ENCODE data around the gene TMEM98.
"Not testable (repeated sequence)": the region's sequence is repeated elsewhere in the genome, so short reads cannot be mapped to it uniquely, and the experiment has no call there.

TMEM98 gene

GRCh38 chr17:32917842-32918241, 10.1 kb upstream of the TMEM98 start:
- H3K27ac ChIP-seq (ENCODE audit: low read depth, low read length): no peak overlapping the region
- H3K9ac ChIP-seq (ENCODE audit: low read length): no peak overlapping the region
- no peak overlapping the region for H3K4me3 ChIP-seq (ENCODE audit: insufficient read depth, low read length, poor library complexity, severe bottlenecking)
- no peak overlapping the region for H3K4me2 ChIP-seq (ENCODE audit: low read depth, low read length, poor library complexity, severe bottlenecking)
- no peaks in the 10 kb centered on the region for H4K20me1 ChIP-seq (ENCODE audit: low read depth, low read length)
- no peaks in the 10 kb centered on the region for H3K79me2 ChIP-seq (ENCODE audit: insufficient read depth, low read length)
- H3K9me3 ChIP-seq (ENCODE audit: insufficient read depth, low read length): no peaks in the 10 kb centered on the region
- TF ChIP-seq CTCF (IDR thresholded peaks at IDR 0.05; ENCODE audit: insufficient read depth, low read length, poor library complexity, severe bottlenecking) (no peak), EZH2phosphoT487 (conservative IDR thresholded peaks at IDR 0.05; ENCODE audit: low read length) (no peak)
- no peaks in the 10 kb centered on the region for H3K27me3 ChIP-seq (ENCODE audit: low read length)
- H3K9me2 ChIP-seq (replicated peaks; ENCODE audit: insufficient read depth, low read length): no peaks in the 10 kb centered on the region
- H3F3A ChIP-seq (ENCODE audit: insufficient read depth): no peaks in the 10 kb centered on the region
- H3K36me3 ChIP-seq (ENCODE audit: low read length): no peaks in the 10 kb centered on the region
- no peak overlapping the region for H2AFZ ChIP-seq (ENCODE audit: low read depth, low read length, severe bottlenecking)

DNA sequence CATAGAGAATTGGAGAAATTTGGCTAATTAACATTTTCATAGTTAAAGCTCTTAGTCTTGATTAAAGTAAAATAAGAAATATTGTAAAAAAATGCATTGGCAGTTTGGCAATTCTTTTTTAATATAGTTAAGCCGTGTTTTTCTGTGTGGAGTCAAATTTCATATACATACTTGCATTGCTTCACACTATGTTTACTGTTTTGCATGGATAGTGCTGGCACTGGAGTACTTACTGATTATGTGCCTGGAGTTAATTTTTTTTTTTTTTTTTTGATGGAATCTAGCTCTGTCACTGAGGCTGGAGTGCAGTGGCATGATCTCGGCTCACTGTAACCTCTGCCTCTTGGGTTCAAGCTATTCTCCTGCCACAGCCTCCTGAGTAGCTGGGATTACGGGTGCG, 8.1 kb upstream of the TMEM98 start:
- not testable (repeated sequence) for H3K27ac ChIP-seq (ENCODE audit: low read depth, low read length); H3K36me3 ChIP-seq (ENCODE audit: low read length); H3K9ac ChIP-seq (ENCODE audit: low read length); H4K20me1 ChIP-seq (ENCODE audit: low read depth, low read length); H3K79me2 ChIP-seq (ENCODE audit: insufficient read depth, low read length); H3F3A ChIP-seq (ENCODE audit: insufficient read depth); H3K9me3 ChIP-seq (ENCODE audit: insufficient read depth, low read length); H2AFZ ChIP-seq (ENCODE audit: low read depth, low read length, severe bottlenecking); H3K9me2 ChIP-seq (replicated peaks; ENCODE audit: insufficient read depth, low read length); H3K4me2 ChIP-seq (ENCODE audit: low read depth, low read length, poor library complexity, severe bottlenecking); H3K4me3 ChIP-seq (ENCODE audit: insufficient read depth, low read length, poor library complexity, severe bottlenecking); H3K27me3 ChIP-seq (ENCODE audit: low read length)

- H4K20me1 ChIP-seq (ENCODE audit: low read depth, low read length): no peaks in the 10 kb centered on the region
- no peaks in the 10 kb centered on the region for H3F3A ChIP-seq (ENCODE audit: insufficient read depth)
- H3K27ac ChIP-seq (ENCODE audit: low read depth, low read length): no peak overlapping the region
- no peak overlapping the region for H3K4me2 ChIP-seq (ENCODE audit: low read depth, low read length, poor library complexity, severe bottlenecking)
- TF ChIP-seq EZH2phosphoT487 (conservative IDR thresholded peaks at IDR 0.05; ENCODE audit: low read length) (no peak), CTCF (IDR thresholded peaks at IDR 0.05; ENCODE audit: insufficient read depth, low read length, poor library complexity, severe bottlenecking) (no peak)
- no peak overlapping the region for H2AFZ ChIP-seq (ENCODE audit: low read depth, low read length, severe bottlenecking)
- no peaks in the 10 kb centered on the region for H3K27me3 ChIP-seq (ENCODE audit: low read length)
- no peaks in the 10 kb centered on the region for H3K79me2 ChIP-seq (ENCODE audit: insufficient read depth, low read length)
- H3K9me3 ChIP-seq (ENCODE audit: insufficient read depth, low read length): no peaks in the 10 kb centered on the region
- no peak overlapping the region for H3K4me3 ChIP-seq (ENCODE audit: insufficient read depth, low read length, poor library complexity, severe bottlenecking)
- H3K9ac ChIP-seq (ENCODE audit: low read length): no peak overlapping the region
- no peaks in the 10 kb centered on the region for H3K9me2 ChIP-seq (replicated peaks; ENCODE audit: insufficient read depth, low read length)
- no peaks in the 10 kb centered on the region for H3K36me3 ChIP-seq (ENCODE audit: low read length)
These were observed 7.7 kb upstream of the TMEM98 start for GRCh38 chr17:32920293-32920692.

GRCh38 chr17:32921017-32921416, 6.9 kb upstream of the TMEM98 start:
- H3F3A ChIP-seq (ENCODE audit: insufficient read depth): no peaks in the 10 kb centered on the region
- no peak overlapping the region for H3K4me3 ChIP-seq (ENCODE audit: insufficient read depth, low read length, poor library complexity, severe bottlenecking)
- no peak overlapping the region for H3K9ac ChIP-seq (ENCODE audit: low read length)
- H2AFZ ChIP-seq (ENCODE audit: low read depth, low read length, severe bottlenecking): no peak overlapping the region
- no peaks in the 10 kb centered on the region for H3K79me2 ChIP-seq (ENCODE audit: insufficient read depth, low read length)
- no peaks in the 10 kb centered on the region for H3K36me3 ChIP-seq (ENCODE audit: low read length)
- no peaks in the 10 kb centered on the region for H3K9me2 ChIP-seq (replicated peaks; ENCODE audit: insufficient read depth, low read length)
- H3K9me3 ChIP-seq (ENCODE audit: insufficient read depth, low read length): no peaks in the 10 kb centered on the region
- no peak overlapping the region for H3K27ac ChIP-seq (ENCODE audit: low read depth, low read length)
- no peaks in the 10 kb centered on the region for H3K27me3 ChIP-seq (ENCODE audit: low read length)
- H3K4me2 ChIP-seq (ENCODE audit: low read depth, low read length, poor library complexity, severe bottlenecking): no peak overlapping the region
- H4K20me1 ChIP-seq (ENCODE audit: low read depth, low read length): no peaks in the 10 kb centered on the region
- no peak for TF ChIP-seq EZH2phosphoT487 (conservative IDR thresholded peaks at IDR 0.05; ENCODE audit: low read length)
- no peak for TF ChIP-seq CTCF (IDR thresholded peaks at IDR 0.05; ENCODE audit: insufficient read depth, low read length, poor library complexity, severe bottlenecking)

- H3K9me3 ChIP-seq (ENCODE audit: insufficient read depth, low read length); H3K4me3 ChIP-seq (ENCODE audit: insufficient read depth, low read length, poor library complexity, severe bottlenecking); H3K4me2 ChIP-seq (ENCODE audit: low read depth, low read length, poor library complexity, severe bottlenecking); H3K36me3 ChIP-seq (ENCODE audit: low read length); H3K27ac ChIP-seq (ENCODE audit: low read depth, low read length); H4K20me1 ChIP-seq (ENCODE audit: low read depth, low read length); H2AFZ ChIP-seq (ENCODE audit: low read depth, low read length, severe bottlenecking); H3K79me2 ChIP-seq (ENCODE audit: insufficient read depth, low read length); H3K27me3 ChIP-seq (ENCODE audit: low read length); H3F3A ChIP-seq (ENCODE audit: insufficient read depth); H3K9ac ChIP-seq (ENCODE audit: low read length); H3K9me2 ChIP-seq (replicated peaks; ENCODE audit: insufficient read depth, low read length): not testable (repeated sequence)
These were observed 4.0 kb upstream of the TMEM98 start for GRCh38 chr17:32923905-32924304.
